Dedifferentiated amniotic fluid mesenchymal stem cell (primary cell): ENCODE results near the gene ZNFX1.
A peak's percentile ranks its signal among the peaks of the same experiment; 100 is the strongest.

ENCODE experiments used
- DNase-seq: peaks from one replicate; pipeline ENCODE4 v3.0.0-alpha.2; 2016; ENCODE audit errors: extremely low spot score

ZNFX1 gene

DNA sequence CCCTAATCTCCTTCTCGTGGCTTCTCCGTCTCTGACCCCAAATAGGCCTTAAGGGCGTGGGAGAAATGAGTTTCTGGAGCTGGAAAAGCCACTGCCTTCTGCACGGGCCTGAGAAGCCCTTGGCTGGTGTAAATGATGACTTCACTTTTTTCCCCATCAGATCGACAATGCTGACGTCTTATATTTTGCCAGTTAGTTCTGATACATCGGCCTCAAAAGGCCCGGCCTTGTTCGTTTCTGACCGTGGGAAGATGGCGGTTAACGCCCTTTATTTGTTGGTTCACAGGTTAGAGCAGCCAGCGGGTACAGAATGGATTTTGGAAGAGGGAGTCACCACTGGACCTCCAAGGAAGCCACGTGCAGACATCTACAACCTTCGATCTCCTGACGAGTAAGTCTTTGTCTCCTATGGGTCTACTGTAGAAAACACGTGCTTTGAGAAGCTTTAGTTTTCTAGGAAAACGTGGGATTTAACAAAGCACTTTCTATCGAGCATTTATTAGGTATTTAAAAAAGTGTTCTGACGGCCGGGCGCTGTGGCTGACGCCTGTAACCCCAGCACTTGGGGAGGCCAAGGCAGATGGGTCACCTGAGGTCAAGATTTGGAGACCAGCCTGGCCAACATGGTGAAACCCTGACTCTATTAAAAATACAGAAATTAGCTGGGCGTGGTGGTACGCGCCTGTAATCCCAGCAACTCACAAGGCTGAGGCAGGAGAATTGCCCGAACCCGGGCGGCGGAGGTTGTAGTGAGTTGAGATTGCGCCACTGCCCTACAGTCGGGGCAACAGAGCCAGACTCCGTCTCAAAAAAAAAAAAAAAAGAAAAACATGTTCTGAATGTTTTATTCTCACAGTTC, 1.2 kb upstream of the ZNFX1 start:
- DNase-seq = no peak

DNA sequence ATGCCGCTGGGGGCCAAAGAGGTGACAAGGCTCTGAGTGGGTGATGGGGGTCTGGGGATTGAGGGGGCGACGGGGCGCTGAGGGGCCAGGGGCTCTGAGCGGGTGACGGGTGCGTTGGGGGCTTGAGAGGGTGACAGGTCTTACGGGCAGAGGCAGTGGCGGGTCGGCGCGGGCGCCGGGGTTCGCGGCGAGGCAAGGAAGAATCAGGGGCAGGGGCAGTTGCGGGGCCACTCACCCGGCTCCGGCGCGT, 146 bp downstream of the ZNFX1 start:
- no peak for DNase-seq

DNA sequence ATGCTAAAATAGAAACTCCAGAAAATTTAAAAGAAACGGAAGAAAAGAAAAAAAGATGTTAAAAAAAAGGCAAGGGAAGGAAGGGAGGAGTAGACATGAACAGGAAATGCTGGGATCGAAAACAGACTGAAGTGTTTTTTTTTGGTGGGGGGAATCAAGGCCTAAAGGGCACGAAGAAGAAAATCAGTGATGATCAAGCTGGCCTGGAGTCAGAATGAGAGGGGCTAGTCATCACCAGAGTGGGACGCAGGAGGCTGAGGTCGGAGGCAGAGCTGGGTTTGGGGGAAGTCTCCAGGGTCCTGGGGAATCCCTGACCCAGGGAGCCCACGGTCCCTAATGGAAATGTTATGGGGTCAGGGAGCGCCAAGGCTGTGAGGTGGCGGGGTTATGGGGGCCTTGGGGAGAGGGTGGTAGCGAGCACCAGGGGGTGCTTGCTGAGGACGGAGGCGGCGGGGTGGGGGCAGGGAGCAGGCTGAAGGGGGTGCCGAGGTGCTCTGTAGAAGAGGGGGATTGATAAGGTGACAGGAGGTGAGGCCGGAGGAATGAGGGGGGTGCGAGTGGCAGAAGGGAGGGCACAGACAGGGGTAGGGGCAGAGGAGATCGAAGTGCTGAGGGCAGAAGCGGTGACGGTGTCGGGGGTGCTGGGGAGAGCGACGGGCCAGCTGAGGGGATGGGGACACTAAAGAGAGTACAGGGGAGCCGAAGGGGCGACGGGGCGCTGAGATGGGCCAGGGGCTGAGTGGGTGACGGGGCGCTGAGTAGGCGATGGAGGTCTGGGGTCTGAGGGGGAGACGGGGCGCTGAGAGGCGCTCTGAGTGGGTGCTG, 684 bp downstream of the ZNFX1 start:
- no peak for DNase-seq

DNA sequence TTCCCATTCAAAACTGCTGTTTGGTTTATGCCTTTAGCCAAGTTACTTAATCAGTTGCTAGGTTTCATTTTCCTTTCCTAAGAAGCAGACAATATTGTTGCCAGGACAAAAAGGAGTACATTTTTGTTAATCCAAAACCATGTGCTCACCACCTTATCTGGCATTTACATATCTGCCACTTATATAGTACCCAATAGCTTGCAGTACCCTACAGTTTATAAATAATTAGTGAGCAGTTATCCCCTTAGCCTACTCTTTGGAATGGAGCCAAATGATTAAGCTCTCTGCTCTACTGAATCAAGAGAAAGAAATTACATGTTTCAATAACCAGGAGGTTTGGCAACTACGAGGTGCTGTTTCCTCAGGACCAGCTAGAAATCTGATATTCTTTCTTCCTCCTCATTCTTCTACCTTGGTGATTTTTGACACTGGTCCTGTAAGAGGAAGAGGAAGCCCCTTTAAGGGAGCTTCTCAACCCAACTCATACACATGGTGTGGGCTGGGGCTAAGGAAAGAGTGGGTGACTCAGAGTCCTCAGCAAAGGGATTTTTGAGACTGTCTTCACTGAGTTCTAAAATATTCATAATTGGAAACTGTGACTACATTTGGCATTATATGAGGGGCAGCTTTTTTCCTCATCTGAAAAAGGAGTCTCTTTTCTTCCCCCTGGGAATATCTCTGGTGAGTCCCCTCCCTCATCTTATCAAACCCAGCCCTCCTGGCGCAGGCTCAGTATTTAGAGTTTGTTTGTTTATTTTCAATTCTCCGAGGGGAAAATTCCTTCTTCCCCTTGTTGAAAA, 1.5 kb downstream of the ZNFX1 start:
- peak; percentile 53 for DNase-seq

DNA sequence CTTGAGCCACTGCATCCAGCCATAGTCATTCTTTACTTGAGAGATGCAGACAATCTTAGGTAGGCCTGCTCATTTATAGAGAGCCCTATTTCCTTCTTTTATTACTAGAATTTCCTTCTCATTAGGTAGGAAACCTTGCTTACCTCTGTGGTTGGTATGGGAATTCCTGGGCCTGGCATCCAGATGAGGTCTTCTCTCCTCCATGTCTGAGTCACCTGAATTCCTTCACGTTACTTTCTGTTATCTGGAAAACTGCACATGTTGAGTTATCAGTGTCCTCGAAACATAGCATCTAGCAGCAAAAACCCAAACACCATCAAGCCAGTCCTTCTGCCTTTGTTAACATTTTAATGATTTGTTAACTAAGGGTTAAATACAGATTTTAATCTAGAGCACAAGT, 2.2 kb downstream of the ZNFX1 start:
- DNase-seq = no peak

DNA sequence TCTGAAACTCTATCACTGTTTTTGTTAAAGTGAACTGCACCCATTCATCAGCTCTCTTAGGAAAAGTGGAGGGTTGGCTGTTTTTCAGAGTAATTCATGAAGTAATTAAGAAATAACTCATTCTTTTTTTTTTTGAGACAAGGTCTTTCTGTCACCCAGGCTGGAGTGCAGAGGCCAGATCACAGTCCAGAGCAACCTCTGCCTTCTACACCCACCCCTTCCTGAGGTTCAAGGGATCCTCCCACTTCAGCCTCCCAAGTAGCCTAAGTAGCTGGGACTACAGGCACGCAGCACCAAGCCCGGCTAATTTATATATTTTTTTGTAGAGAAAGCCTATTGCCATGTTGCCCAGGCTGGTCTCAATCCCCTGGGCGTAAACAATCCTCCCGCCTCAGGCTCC, 2.6 kb downstream of the ZNFX1 start:
- no peak for DNase-seq

DNA sequence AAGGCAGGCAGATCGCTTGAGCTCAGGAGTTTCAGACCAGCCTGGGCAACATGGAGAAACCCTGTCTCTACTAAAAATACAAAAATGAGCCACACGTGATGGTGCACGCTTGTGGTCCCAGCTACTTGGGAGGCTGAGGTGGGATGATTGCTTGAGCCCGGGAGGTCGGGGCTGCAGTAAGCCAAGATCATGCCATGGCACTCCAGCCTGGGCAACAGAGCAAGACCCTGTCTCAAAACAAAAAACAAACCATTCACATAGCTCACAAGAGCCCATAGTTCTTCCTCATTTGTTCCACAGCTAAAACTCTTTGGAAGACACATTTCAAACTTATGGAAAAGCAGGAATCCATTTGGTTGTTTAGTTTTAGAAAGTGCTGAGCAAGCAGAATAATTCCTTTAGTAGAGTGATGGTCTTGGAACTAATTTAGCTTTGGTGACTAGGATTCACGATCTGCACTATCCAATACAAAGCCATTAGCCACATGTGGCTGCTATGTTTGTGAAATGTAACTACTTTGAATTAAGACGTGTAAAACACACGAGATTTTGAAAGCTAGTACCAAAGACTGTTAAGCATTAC, 4.1 kb downstream of the ZNFX1 start:
- no peak for DNase-seq

DNA sequence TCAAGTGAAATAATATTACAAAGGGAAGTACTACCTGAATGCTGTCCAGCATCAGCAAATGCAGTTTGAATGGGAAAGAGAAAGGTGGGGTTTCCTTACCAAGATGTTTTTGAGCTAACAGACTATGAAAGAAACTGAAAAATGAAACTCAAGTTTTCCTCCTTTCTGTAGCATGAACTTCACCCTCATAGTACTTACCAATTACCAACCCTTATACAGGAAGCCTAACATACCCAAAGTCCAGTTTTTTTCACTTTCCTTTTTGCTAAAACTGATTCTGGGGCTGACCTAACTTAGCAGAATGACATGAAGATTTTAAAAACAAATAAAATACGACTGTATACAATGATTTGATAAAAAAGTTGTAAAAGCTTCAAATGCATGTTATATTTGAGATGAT, 5.2 kb downstream of the ZNFX1 start:
- no peak for DNase-seq

DNA sequence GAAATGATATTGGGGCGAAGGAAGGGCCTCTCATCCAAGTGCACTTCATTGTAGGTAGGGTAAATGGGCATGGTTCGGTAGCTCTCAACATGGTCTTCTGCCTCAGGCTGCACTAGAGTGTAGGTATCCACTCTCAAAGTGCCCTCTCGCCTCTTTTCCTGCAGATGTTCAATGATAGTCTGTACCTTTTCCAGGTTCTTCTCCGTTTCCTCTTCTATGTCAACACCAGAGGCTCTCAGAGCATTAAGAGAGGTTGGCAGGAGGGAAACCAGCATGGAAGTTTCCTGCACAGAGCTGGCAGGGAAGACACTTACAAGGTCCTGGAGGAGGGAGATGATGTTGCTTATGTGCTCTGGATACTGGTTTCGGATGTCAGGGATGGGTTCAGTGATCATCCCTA, 7.1 kb downstream of the ZNFX1 start:
- DNase-seq = no peak

DNA sequence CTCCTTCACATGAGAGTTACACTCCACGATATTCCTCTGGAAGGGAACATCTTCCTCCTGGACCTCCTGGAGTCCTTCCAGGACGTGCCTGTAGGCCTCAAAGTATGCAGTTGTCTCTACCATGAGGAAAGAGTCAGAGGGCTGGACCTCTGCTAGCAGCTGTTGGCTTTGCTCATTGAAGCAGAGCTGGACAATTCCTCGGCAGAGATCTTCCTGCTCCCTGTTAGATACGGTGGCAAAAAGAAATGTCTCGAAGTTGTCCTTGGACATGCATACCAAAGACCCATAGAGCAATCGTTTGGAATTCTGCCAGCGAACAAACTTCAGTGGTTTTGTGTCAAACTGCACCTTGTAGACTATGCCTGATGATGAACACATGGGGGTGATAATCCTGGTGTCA, 7.7 kb downstream of the ZNFX1 start:
- no peak for DNase-seq

DNA sequence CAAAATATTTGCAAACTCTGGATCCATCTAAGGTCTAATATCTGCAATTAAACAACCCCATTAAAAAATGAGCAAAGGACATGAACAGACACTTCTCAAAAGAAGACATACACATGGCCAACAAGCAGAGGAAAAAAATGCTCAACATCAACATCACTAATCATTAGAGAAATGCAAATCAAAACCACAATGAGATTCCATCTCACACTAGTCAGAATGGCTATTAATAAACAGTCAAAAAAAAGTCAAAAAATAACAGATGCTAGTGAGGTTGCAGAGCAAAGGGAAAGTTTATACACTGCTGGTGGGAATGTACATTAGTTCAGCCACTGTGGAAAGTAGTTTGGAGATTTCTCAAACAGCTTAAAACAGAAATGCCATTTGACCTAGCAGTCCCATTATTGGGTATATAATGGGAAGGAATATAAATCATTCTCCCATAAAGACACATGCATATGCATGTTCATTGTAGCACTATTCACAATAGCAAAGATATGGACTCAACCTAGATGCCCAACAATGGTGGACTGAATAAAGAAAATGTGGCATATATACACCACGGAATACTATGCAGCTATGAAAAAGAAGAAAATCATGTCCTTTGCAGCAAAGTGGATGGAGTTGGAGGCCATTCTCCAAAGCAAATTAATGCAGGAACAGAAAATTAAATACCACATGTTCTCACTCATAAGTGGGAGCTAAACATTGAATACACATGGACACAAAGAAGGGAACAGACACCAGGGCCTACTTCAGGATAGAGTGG, 9.1 kb downstream of the ZNFX1 start:
- no peak for DNase-seq

DNA sequence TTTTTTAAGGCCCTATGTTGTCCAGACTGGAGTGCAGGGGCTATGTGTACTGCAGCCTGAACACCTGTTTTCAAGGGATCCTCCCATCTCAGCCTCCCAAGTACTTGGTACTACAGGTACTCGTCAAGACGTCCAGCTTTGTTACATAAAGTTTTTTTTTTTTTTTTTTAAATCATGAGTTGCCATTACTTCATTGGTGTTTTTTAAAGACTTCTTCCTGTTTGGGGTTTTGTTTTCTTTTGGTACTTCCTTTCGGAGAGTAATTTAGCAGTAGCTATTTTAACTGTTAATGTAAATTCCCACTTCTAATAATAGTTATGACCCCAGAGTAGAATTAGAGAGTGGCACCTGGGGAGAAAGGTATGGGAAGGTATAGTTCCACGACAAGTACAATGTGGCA, 10.5 kb downstream of the ZNFX1 start:
- DNase-seq = no peak

DNA sequence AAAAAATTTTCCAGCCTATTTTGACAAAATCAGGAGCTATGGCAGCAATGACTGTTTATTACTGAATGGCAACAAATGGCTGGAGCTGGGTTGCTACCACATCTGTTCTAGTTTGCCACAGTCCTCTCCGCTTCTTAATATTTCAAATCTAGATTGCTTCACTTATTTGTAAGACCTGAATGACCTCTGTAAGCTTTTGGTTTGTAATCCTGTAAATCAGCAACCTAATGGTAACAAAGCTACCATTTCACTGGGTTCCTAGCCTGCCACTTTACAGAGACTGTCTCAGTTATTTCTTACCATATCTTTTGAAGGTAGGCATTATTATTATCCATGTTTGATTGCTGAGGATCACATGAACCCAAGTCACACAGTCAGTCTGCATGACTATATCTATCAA, 15.4 kb downstream of the ZNFX1 start:
- DNase-seq = no peak

DNA sequence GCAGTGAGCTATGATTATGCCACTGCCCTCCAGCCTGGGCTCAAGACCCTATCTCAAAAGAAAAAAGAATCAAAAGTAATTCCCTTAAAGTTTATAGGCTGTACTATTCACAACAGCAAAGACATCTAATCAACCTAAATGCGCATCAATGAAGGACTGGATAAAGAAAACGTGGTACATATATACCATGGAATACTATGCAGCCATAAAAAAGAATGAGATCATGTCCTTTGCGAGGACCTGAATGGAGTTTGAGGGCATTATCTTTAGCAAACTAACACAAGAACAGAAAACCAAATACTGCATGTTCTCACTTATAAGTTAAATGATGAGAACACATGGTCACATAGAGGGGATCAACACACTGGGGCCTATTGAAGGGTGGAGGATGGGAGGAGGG, 16.7 kb downstream of the ZNFX1 start:
- DNase-seq = no peak

DNA sequence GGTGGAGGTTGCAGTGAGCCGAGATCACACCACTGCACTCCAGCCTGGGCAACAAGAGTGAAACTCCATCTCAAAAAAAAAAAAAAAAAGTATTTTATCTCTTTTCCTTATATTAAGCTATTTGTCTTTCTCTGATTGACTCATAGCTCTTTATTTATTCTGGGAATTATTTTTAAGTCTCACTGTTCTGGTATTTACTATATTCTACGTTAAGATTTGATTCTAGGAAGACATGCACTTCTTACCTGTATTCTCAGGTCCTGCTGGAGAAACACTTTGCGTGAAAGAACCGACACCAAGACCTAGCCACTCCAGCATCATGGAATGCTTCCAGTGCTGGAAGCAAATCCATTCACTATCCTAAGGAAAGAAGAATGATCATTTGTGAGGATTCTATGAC, 17.6 kb downstream of the ZNFX1 start:
- DNase-seq = no peak

DNA sequence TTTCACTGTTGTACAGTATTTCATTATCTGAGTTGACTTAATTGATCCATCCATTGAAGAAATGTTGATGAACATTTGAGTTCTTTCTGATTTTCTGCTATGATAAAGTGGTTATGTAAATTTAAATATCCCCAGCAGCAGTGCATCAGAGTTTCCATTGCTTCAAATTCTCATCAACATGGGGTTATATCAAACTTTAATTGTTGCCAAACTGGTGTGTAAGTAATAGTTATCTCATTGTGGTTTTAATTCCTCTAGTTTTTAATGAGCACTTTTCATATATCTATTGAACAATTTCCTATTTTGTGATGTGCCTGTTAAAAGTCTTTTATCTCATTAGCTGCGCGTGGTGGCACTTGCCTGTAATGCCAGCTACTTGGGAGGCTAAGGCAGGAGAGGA, 18.1 kb downstream of the ZNFX1 start:
- no peak for DNase-seq

DNA sequence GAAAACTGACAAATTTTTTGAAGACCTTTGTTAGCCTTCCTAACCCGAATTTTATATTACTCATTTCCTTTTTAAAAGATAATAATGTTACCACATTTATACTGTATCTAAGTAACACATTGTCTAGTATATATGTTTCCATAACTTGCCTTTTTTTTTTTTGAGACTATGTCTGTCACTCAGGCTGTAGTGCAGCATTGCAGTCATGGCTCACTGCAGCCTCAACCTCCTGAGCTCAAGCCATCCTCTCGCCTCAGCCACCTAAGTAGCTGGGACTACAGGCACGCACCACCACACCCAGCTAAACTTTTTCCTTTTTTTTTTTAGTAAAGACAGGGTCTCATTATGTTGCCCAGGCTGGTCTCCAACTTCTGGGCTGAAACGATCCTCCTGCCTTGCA, 18.6 kb downstream of the ZNFX1 start:
- no peak for DNase-seq

DNA sequence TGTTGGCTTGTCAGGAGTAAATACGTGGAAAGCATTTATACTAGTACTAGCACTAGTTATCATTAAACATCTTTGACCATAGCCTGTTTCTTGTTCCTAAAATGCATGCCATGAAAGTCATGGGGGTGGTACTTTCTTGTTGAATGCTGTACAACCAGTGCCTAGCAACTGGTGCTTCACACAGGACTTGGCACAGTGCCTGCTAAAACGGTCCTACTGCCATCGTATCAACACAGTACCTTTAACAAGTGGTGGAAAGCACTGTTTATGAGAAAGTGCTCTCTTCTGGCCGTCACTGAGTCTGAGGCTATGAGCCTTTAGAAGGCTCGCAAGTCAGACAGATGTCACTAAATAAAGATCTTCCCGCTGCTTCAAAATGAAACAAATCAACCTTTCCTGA, 21.6 kb downstream of the ZNFX1 start:
- DNase-seq = no peak

DNA sequence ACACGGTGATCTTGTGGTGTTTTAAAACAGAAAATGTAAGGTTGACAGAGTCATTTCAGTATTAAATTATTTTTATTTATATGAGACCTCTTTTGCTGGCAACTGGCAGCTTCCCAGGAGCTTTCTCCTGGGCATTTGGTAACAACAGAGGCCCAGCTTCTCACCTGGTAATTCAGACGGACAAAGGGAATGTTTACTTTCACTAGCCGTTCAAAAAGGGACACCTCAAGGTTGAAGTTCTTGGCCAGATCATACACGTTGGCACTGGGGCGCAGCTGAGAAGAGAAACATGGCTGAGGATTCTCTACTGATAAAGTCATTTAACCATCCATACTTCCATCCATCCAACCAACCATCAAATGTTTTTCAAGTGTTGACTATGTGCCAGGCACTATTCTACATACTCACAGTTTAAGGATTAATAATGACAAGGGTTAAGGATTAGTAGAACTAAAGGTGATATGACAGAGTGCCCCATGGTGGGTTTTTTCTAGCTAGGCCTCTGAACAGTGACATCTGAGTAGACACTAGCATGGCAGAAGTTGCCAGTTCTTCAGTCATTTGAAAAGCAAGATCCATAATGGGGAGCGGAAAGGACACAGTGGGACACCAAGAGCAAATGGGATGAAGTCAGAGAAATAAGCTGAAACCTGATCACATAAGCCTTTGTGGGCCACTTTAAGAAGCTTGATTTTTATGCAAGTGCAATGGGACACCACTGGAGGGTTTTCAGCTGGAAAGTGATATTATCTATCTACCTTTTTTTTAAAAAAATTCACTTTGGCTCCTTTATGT, 25.1 kb downstream of the ZNFX1 start:
- no peak for DNase-seq

DNA sequence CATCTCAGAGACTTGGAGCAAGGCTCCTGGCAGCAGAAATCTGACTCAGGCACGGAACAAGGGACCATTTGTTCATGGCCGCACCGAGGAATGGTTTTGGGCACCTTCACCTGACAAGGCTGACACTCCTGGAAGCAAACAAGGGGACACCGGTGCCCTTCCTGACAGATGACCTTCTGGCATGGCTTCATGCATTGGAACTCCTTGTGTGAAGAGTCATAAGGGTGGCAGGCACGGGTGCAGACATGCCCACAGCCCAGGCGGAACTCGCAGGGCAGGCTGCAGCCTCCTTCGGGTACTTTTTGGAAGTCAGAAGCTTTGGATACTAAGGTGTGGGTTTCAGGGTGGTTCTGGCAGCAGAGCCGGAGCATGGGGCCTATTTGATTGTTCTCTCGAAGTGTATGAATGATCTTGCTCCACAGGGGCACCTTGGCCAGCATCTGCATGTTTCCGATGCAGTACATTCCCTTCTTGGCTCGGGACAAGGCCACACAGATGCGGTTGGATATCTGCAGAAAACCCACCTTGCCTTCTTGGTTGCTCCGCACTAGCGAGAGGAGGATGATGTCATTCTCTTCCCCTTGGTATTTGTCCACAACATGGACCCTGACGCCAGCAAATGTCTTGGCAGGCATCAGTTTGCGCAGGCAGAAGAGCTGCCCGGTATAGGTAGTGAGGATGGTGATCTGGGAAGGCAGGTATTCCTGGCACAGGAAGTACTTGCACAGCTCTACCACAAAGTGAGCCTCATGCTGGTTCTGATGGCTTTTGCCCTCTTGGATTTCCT, 28.8 kb downstream of the ZNFX1 start:
- no peak for DNase-seq
